ENCODE measurements around the gene FITM1. TPM values are rescaled to one million over a fixed set of nuclear protein-coding genes. Genes with fewer than 3 reads are reported as not detected.

FITM1 gene
- total RNA-seq (2014; rRNA removed; shearing (Covaris generic)) (not detected in 2 replicates), polyA plus RNA-seq (2016; fragmentation: Nextera tagmentation; extraction: Ambion mirVana) (0.53 and 0.57 TPM in 2 replicates)
- long read RNA-seq: 0 reads

- H4K20me1 ChIP-seq (replicated peaks; ENCODE audit: insufficient read depth): no peaks in the 10 kb centered on the region
- no peak within 1 kb of the TSS for H2AFZ ChIP-seq
- H3K27ac Mint-ChIP-seq: no peak within 1 kb of the TSS
- H3K4me3 Mint-ChIP-seq: no peak within 1 kb of the TSS; the same call in 2 of the 3 replicates
- H3K9me2 ChIP-seq (ENCODE audit: insufficient read depth): no peaks in the 10 kb centered on the region
- peaks cover 12% of the 10 kb centered on the region for H3F3A ChIP-seq (replicated peaks; ENCODE audit: low read depth)
- H3K36me3 ChIP-seq (ENCODE audit: insufficient read depth): no peaks in the 10 kb centered on the region
- peaks cover 5% of the 10 kb centered on the region for H3K27me3 Mint-ChIP-seq (ENCODE audit: insufficient read depth, low read depth, poor library complexity)
- H3K9me3 Mint-ChIP-seq: no peaks in the 10 kb centered on the region
- H3K36me3 Mint-ChIP-seq (ENCODE audit: low read depth): no peaks in the 10 kb centered on the region; the same call in 2 of the 3 replicates
- H3K4me1 ChIP-seq (ENCODE audit: insufficient read depth): peaks cover 8% of the 10 kb centered on the region; the same call in 1 of the 2 replicates
- no peak for ATAC-seq
- peaks cover 15% of the 10 kb centered on the region for H3K4me1 Mint-ChIP-seq
- no peak within 1 kb of the TSS for H3K27ac ChIP-seq (ENCODE audit: low read depth)
- no peaks in the 10 kb centered on the region for H3K79me2 ChIP-seq (replicated peaks; ENCODE audit: insufficient read depth)
- no peaks in the 10 kb centered on the region for H3K27me3 ChIP-seq (ENCODE audit: insufficient read depth)
- no peak within 1 kb of the TSS for H3K4me2 ChIP-seq
- no peak for TF ChIP-seq ZNF462 (CRISPR knock-in tag; IDR thresholded peaks at IDR 0.05)
- TF ChIP-seq EZH2 (IDR thresholded peaks at IDR 0.05; ENCODE audit: low read depth, unreplicated experiment): no peak
- no peak for TF ChIP-seq REST (IDR thresholded peaks at IDR 0.05; ENCODE audit: unreplicated experiment)
- TF ChIP-seq POLR2AphosphoS5 (IDR thresholded peaks at IDR 0.05; ENCODE audit: low read depth): no peak
- TF ChIP-seq STAT1 (IDR thresholded peaks at IDR 0.05; ENCODE audit: unreplicated experiment): no peak
- no peak for TF ChIP-seq NANOG (IDR thresholded peaks at IDR 0.05; ENCODE audit: borderline replicate concordance)
- no peak for TF ChIP-seq ETS1 (IDR thresholded peaks at IDR 0.05)
- TF ChIP-seq ZNF114 (CRISPR knock-in tag; IDR thresholded peaks at IDR 0.05): no peak
- no peak for TF ChIP-seq EZH2phosphoT487 (IDR thresholded peaks at IDR 0.05; ENCODE audit: unreplicated experiment)
- TF ChIP-seq JUNB (IDR thresholded peaks at IDR 0.05; ENCODE audit: unreplicated experiment): no peak
- no peak for TF ChIP-seq ZNF331 (CRISPR knock-in tag; IDR thresholded peaks at IDR 0.05; ENCODE audit: low read depth)
- TF ChIP-seq CREB1 (CRISPR knock-in tag; IDR thresholded peaks at IDR 0.05; ENCODE audit: low read depth): no peak
- TF ChIP-seq CTCF (conservative IDR thresholded peaks at IDR 0.05; ENCODE audit: low read depth in 2 of 2): no peak
- no peak within 1 kb of the TSS for H3K4me3 ChIP-seq
- DNase-seq (ENCODE audit: low spot score): no peak
These were observed at the start of gene FITM1 for GRCh38 chr14:24130380-24130716. Gene FITM1, plus strand, starts transcription at chr14:24130659. Its CDS starts 905 bp downstream, at chr14:24131564.
